ENCODE data around the gene TOX4.

TOX4 gene

GRCh38 chr14:21503376-21503775 is 26.4 kb downstream of the TOX4 start:
- DNase-seq (ENCODE audit: low read depth): no peak

GRCh38 chr14:21505012-21505553 is 28.1 kb downstream of the TOX4 start:
- DNase-seq (ENCODE audit: low read depth): no peak

- no peak for DNase-seq (ENCODE audit: low read depth)
Measured at GRCh38 chr14:21506557-21506956, 29.6 kb downstream of the TOX4 start.

GRCh38 chr14:21509432-21510143 is 32.6 kb downstream of the TOX4 start:
- no peak for DNase-seq (ENCODE audit: low read depth)

GRCh38 chr14:21510735-21511657 is 34.0 kb downstream of the TOX4 start, which contains the start of gene METTL3:
Gene METTL3, minus strand, starts transcription at chr14:21511340. Its CDS starts 117 bp downstream, at chr14:21511223.
- peak; percentile 83 for DNase-seq (ENCODE audit: low read depth)

GRCh38 chr14:21514341-21514740 is 37.3 kb downstream of the TOX4 start:
- no peak for DNase-seq (ENCODE audit: low read depth)

GRCh38 chr14:21518725-21519124 is 41.7 kb downstream of the TOX4 start:
- DNase-seq (ENCODE audit: low read depth): no peak

GRCh38 chr14:21520767-21521166 is 43.8 kb downstream of the TOX4 start:
- no peak for DNase-seq (ENCODE audit: low read depth)

GRCh38 chr14:21521501-21521900 is 44.5 kb downstream of the TOX4 start:
- DNase-seq (ENCODE audit: low read depth): no peak

GRCh38 chr14:21523203-21523602 is 46.2 kb downstream of the TOX4 start:
- no peak for DNase-seq (ENCODE audit: low read depth)

- DNase-seq (ENCODE audit: low read depth): no peak
Measured at GRCh38 chr14:21524575-21525490, 47.8 kb downstream of the TOX4 start.

GRCh38 chr14:21525571-21525961 is 48.6 kb downstream of the TOX4 start:
- no peak for DNase-seq (ENCODE audit: low read depth)

- peak; percentile 62 for DNase-seq (ENCODE audit: low read depth)
Measured at GRCh38 chr14:21525962-21526671, 49.1 kb downstream of the TOX4 start, which contains the start of gene SALL2. Gene SALL2, minus strand, starts transcription at chr14:21526346. Its CDS starts 219 bp downstream, at chr14:21526127.

GRCh38 chr14:21526672-21527317 is 49.8 kb downstream of the TOX4 start:
- DNase-seq (ENCODE audit: low read depth): no peak

- no peak for DNase-seq (ENCODE audit: low read depth)
Measured at GRCh38 chr14:21527318-21527679, 50.3 kb downstream of the TOX4 start.

GRCh38 chr14:21528381-21529348 is 51.7 kb downstream of the TOX4 start:
- DNase-seq (ENCODE audit: low read depth): no peak

- DNase-seq (ENCODE audit: low read depth): no peak
Measured at GRCh38 chr14:21529515-21529914, 52.5 kb downstream of the TOX4 start.

- DNase-seq (ENCODE audit: low read depth): no peak
Measured at GRCh38 chr14:21533294-21533693, 56.3 kb downstream of the TOX4 start.

GRCh38 chr14:21534576-21534975 is 57.6 kb downstream of the TOX4 start:
- DNase-seq (ENCODE audit: low read depth): no peak
